ENCODE results near the gene MOB3A.

DNA sequence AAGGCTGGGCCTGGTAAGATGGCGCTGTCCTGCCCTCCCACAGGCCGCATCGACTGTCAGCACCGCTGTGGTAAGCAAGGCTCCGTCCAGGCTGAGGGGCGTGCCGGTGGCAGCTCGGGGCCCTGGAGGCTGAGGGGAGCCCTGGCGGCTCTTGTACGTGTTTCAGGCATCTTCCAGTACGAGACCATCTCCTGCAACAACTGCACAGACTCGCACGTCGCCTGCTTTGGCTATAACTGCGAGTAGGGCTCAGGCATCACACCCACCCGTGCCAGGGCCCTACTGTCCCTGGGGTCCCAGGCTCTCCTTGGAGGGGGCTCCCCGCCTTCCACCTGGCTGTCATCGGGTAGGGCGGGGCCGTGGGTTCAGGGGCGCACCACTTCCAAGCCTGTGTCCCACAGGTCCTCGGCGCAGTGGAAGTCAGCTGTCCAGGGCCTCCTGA lies 1.8 kb upstream of the MOB3A start:
- TF ChIP-seq ZNF274 (IDR thresholded peaks at IDR 0.05; ENCODE audit: low read depth, low read length): no peak
- no peak for TF ChIP-seq YY1 (IDR thresholded peaks at IDR 0.05; ENCODE audit: insufficient read depth, insufficient read length)
